Stimulated activated CD4-positive, alpha-beta T cell treated with anti-CD3 and anti-CD28 coated beads, Interleukin-1b, Interleukin-23, amount 100 ng/mL, for 4 hours (primary cell): ENCODE results near the gene CAMTA1.

Experiments used
- DNase-seq, 2 donors: peaks; one replicate each; pipeline ENCODE4 v3.0.0-alpha.2; 2020; ENCODE audit warnings: low read depth in 2 of 2

The CAMTA1 gene

GRCh38 chr1:7475691-7476090 lies 690.4 kb downstream of the CAMTA1 start:
- no peak for DNase-seq

DNA sequence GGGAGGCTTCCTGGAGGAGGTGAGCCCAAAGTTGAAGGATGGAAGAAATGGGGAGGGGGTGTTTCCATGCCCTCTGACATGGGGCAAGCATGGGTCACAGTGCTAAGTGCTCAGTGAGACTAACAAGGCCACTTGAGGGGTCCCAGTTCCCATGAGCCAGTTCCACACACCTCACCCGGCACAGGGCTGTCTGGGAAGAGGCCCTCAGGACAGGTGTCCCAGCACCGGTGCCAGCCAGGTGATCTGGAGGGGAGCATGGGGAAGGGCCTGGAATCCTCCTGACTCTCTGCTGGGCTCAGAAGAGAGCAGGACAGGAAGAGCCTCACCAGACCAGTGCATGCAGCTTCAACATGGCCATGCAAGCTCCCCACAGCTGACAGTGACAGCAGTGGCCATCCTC lies 691.1 kb downstream of the CAMTA1 start:
- no peak for DNase-seq

DNA sequence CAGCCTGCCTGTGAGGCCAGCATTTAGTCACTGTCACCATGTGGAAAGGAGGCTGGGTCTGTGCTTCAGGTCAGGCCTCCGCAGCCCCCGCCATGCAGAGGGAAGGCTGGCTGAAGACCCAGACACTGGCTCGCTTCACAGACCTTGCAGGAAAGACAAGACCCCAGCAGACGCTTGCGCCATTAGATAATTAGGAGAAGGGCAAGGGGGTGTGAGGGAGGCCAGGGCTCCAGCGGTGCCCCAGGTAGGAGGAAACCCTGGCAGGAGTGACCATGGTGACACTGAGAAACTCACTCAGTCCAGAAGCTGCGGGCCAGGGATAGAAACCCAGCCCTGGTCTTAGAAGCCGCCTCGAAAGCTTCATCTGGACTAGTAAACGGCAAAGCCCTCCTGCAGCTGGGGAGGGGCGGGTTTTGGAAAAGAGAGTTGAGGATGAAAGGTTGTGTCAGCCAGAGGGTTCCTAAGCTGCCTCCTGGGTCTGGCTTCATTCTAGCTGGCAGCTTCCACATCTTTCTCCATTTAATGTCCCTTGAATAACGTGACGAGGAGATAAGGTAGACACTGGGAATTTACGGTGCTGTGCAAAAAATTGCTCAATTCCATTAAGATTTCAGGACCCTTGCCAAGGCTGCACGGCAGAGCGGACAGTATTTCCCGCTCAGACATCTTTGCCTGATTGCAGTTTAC lies 691.8 kb downstream of the CAMTA1 start:
- no peak for DNase-seq

- DNase-seq = no peak
These were observed 692.3 kb downstream of the CAMTA1 start for GRCh38 chr1:7477593-7477992.

GRCh38 chr1:7478142-7478790 lies 693.0 kb downstream of the CAMTA1 start:
- DNase-seq = no peak

- DNase-seq = no peak
These were observed 693.7 kb downstream of the CAMTA1 start for GRCh38 chr1:7478809-7479499.

DNA sequence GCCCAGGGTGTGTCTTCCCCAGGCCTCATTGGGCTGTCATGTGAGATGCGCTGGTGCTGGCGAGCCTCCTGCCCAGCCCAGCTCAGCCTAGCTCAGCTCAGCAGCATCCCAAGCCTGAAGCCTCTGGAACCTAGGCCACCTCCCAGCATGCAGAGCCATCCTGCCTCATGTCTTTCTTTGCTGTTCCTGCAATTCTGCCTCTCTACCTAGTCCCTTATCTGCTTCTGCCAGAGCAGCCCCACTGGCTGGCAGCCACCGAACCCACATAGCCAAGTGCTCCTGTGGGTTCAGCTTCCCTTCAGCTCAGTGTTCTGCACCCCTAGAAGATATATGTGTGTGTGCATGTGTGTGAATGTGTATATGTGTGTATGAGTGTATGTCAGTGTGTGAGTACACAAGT lies 694.3 kb downstream of the CAMTA1 start:
- DNase-seq = no peak

DNA sequence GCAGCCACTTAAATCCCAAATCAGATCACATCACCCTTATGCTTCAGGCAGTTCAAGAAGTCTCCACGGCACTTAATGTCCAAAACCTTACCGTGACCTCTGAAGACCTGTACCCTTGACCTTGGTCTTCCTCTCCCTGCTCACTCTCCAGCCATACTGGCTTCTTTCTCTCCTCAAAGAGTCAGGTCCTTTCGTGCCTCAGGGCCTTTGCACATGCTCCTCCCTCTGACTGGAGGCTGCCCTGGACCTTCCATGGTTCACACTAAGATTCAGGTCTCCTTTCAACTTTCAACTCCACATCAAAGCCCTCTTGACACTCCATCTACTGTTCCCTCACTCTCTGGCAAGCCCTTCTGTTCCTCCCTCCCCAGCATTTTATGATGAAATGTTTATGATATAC lies 695.9 kb downstream of the CAMTA1 start:
- DNase-seq = no peak

DNA sequence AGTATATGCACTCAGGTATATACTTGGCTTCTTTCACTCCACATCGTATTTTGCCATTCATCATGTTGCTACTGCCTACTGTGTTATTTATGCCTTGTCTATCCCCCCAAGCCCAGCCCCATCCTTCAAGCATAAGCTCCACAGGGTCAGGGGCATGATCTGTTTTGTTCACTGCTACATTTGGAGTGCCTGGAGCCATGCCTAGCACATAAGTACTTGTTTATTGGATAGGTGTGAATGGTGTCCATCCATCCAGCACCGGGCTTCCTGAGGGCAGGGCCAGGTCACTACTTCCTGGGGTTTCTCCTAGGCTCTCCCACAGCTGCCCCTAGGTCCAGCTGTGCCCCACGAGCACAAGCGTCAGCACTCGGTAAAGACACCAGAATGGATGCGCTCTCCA lies 696.8 kb downstream of the CAMTA1 start:
- no peak for DNase-seq

- no peak for DNase-seq
These were observed 697.7 kb downstream of the CAMTA1 start for GRCh38 chr1:7482772-7483495.

GRCh38 chr1:7483634-7484383 lies 698.6 kb downstream of the CAMTA1 start:
- no peak for DNase-seq

DNA sequence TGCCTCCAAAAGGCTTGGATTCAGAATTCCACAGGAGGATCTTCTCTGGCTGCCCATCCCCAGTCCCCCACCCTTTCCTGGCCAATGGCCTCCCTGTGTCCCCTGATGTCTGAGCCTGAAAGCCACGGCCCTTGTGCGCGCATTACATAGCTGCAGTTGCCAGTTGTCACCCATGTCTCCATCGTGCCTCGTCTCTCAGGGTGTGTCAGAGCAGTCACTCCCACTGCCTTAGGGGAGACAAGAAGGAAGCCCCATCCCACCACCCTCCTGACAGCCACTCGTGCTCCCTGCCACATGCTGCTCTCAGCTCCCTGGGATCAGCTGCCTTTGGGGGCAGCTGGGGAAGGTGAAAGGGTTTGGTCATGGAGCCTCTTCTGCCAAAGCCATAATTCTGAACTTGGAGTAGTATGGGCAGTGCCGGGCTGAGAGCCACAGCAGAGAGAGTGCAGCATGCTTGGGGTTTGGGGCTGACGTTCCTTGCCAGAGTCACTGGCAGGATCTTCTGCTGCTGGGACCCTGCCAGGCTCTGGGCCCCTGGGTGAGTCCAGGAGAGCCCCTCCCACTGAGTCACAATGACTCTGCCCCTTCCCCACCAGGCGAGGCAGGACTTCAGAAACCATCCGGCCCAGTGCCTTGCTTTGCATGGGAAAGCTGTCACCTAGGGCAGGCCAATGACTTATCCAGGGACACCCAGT lies 700.0 kb downstream of the CAMTA1 start:
- no peak for DNase-seq

DNA sequence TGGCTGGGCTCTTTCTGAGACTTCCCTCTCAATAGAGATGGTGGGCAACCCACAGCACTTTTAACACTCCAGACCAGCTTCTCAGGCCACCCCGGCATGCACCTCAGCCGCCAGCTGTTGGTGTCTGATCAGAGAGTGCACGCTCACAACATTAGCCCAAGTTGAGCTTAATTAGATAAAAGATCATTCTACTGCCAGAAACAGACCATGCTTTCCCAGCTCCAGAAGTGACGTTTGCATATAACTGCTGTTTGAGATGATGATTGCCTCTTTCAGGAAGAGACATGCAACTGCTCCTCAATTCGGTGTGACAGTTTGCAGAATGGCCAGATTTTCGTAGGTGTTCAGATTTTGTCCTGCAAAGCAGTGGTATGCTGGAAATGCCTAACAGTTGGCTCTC lies 700.6 kb downstream of the CAMTA1 start:
- no peak for DNase-seq

DNA sequence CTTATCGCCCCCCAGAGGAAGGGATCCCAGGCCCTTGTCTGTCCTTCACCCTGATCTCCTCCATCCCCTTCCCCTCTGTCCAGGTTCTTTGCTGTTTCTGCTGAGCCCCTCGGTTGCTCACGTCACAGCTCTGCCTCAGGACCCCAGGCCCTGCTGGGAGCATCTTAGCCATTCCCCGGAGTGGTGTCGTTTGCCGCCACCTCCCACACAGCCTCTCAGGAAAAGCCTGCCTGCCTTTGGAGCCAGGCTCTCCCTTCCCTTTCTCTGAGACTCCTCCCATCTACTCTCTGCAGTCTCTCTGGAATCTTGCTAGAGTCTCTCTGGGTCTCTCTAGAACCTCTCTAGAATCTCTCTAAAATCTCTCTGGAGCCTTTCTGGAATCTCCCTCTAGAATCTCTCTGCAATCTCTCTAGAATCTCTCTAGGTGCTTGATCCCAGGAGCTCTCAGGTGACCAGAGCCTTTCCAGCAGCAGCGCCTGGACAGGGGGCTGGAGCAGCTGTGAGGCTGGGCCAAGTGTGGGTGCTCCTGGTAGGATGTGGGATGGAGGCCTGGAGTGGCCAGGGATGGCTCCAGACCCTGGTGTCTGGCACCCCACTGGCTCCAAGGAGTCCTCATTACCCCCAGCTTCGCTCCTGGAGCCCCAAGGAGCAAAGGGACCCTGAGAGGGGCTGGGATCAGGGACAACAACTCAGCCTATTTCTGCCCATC lies 702.7 kb downstream of the CAMTA1 start:
- no peak for DNase-seq

GRCh38 chr1:7488475-7488842 lies 703.2 kb downstream of the CAMTA1 start:
- no peak for DNase-seq

GRCh38 chr1:7489586-7489985 lies 704.3 kb downstream of the CAMTA1 start:
- no peak for DNase-seq

DNA sequence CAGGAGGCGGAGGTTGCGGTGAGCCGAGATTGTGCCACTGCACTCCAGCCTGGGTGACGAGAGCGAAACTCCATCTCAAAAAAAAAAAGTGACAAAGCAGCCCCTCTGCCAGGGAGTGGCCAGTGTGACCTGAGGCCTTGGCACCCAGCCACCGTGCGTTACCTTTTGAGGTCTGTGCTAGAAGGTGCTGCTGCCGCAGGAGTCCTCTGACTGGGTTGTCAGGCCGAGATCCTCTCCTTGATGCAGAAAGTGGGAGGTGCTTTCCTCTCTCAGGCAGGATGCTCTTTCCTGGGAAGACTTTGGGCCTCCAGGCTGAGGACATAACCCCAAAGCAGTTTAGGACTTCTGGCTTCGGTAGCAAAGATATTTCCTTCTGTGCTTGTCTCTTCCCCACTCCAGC lies 705.3 kb downstream of the CAMTA1 start:
- no peak for DNase-seq

DNA sequence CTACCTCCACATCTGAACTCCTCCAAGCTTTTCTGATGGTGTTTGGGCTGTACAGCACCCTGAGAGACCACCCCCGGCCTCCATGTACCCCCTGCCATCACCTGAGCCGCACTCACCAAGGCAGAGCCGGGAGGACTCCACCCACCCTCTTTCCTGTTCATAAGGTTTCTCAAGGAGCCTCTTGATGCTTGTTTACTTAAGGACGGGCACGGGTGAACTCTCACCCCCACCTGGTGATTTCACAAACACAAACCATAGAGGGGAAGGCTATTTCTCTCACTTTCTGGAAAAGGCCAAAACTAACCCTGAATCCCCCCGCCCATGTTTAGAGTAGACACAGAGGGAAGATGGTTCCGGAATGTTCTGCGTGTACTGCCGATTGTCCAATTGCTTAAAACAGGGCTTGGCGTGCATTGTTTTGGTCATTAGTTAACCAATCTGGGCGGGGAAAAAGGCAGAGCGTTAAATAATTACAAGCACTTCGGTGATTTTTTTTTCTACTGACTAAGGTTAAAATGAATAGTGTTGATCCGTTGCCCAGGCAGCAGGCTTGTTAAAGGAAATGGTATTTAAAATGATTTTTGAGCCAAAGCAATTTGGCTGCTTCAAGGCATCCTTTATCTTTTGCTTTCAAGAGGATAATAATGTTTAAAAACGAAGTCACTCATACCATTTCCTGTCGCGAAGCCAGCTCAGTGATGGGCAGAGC lies 706.0 kb downstream of the CAMTA1 start:
- no peak for DNase-seq

DNA sequence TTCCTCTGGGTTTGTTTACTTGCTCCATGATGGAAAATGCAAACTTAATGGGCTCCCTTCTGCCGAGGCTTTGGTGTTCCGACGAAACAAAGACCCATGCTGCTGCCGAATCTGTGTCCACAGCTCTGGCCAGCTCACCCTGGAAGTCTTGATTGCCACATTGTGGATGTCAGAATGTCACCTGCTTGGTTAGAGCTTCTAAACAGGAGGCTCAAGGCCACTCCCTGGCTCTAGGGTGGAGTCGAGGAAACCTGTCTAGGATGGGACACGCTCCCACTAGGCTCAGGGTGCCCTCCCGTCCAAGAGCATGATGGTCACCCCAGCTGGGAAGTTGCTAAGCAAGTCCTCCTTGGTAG lies 706.5 kb downstream of the CAMTA1 start:
- no peak for DNase-seq
